ENCODE measurements around the gene DOCK3.
"Not testable (repeated sequence)": the region's sequence is repeated elsewhere in the genome, so short reads cannot be mapped to it uniquely, and the experiment has no call there.

The DOCK3 gene

GRCh38 chr3:50688602-50689001 lies 13.9 kb downstream of the DOCK3 start:
- not testable (repeated sequence) for DNase-seq

- no peak for DNase-seq
Observed at GRCh38 chr3:50689558-50689957, 14.8 kb downstream of the DOCK3 start.

GRCh38 chr3:50695031-50695430 lies 20.3 kb downstream of the DOCK3 start:
- DNase-seq = no peak

GRCh38 chr3:50696276-50696675 lies 21.5 kb downstream of the DOCK3 start:
- no peak for DNase-seq

- DNase-seq = no peak
Observed at GRCh38 chr3:50698269-50698668, 23.5 kb downstream of the DOCK3 start.

GRCh38 chr3:50708620-50709019 lies 33.9 kb downstream of the DOCK3 start:
- DNase-seq = no peak

- no peak for DNase-seq
Observed at GRCh38 chr3:50714946-50715345, 40.2 kb downstream of the DOCK3 start.

- no peak for DNase-seq
Observed at GRCh38 chr3:50724831-50725230, 50.1 kb downstream of the DOCK3 start.

GRCh38 chr3:50734985-50735384 lies 60.3 kb downstream of the DOCK3 start:
- no peak for DNase-seq

GRCh38 chr3:50737193-50737905 lies 62.6 kb downstream of the DOCK3 start:
- no peak for DNase-seq

GRCh38 chr3:50737906-50738598 lies 63.3 kb downstream of the DOCK3 start:
- DNase-seq = no peak

- no peak for DNase-seq
Observed at GRCh38 chr3:50743643-50744042, 68.9 kb downstream of the DOCK3 start.

- DNase-seq = no peak
Observed at GRCh38 chr3:50749822-50750221, 75.1 kb downstream of the DOCK3 start.

- no peak for DNase-seq
Observed at GRCh38 chr3:50759015-50759414, 84.3 kb downstream of the DOCK3 start.

- DNase-seq = no peak
Observed at GRCh38 chr3:50777680-50778079, 103.0 kb downstream of the DOCK3 start.

GRCh38 chr3:50781766-50782165 lies 107.0 kb downstream of the DOCK3 start:
- DNase-seq = not testable (repeated sequence)

GRCh38 chr3:50786631-50787030 lies 111.9 kb downstream of the DOCK3 start:
- DNase-seq = no peak

GRCh38 chr3:50790894-50791293 lies 116.2 kb downstream of the DOCK3 start:
- not testable (repeated sequence) for DNase-seq

GRCh38 chr3:50792568-50792967 lies 117.8 kb downstream of the DOCK3 start:
- no peak for DNase-seq

- not testable (repeated sequence) for DNase-seq
Observed at GRCh38 chr3:50803805-50804204, 129.1 kb downstream of the DOCK3 start.

GRCh38 chr3:50804376-50804775 lies 129.6 kb downstream of the DOCK3 start:
- not testable (repeated sequence) for DNase-seq

GRCh38 chr3:50805321-50805720 lies 130.6 kb downstream of the DOCK3 start:
- no peak for DNase-seq

GRCh38 chr3:50806031-50806430 lies 131.3 kb downstream of the DOCK3 start:
- no peak for DNase-seq

- DNase-seq = no peak
Observed at GRCh38 chr3:50806806-50807205, 132.1 kb downstream of the DOCK3 start.

- DNase-seq = no peak
Observed at GRCh38 chr3:50807266-50807665, 132.5 kb downstream of the DOCK3 start.
